Cardiac fibroblast (primary cell): ENCODE data around the gene RIMKLA.

Experiments
- DNase-seq, 2 donors: peaks; one replicate each; pipeline versions ENCODE4 v3.0.0 to v3.0.0-alpha.2; 2010; ENCODE audit warnings: low read depth in 2 of 2
- H3K4me3 ChIP-seq, 2 donors: replicated peaks in 1 of 2; 1 replicate in 1 of 2; 2 replicates in 1 of 2; pipeline ENCODE4 v1.5.1; 2011; ENCODE audit warnings: low read depth in 2 of 2, low read length in 2 of 2, mild to moderate bottlenecking in 2 of 2, moderate library complexity in 1 of 2
- CTCF ChIP-seq: IDR thresholded peaks from one replicate; pipeline ENCODE4 v1.5.1; 2011; ENCODE audit warnings: low read depth, mild to moderate bottlenecking, low read length, inconsistent platforms

RIMKLA gene

GRCh38 chr1:42433369-42433768, 52.8 kb downstream of the RIMKLA start:
- peak in 1 of 2 donors; percentile 8 for DNase-seq
- no peak overlapping the region for H3K4me3 ChIP-seq
- TF ChIP-seq CTCF: no peak

- TF ChIP-seq CTCF: no peak
- DNase-seq: no peak
- no peak overlapping the region for H3K4me3 ChIP-seq
Observed at GRCh38 chr1:42434340-42434739, 53.7 kb downstream of the RIMKLA start.

DNA sequence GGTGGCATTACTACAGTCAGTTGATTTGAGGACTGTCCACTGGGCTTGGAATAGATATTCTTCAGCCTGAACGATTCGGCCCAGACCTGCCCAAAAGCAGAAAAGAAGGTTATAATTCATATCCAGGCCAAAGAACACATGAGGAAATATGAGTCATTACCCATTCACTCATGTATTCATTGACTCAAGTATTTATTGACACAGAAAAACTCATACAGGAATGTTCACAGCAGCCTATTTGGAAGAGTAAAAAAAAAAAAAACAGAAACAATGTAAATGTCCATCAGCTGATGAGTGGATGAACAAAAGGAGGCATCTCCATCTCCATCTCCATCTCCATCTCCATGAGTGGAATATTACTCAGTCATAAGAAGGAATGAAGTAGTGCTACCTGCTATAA, 59.3 kb downstream of the RIMKLA start:
- no peak for TF ChIP-seq CTCF
- H3K4me3 ChIP-seq: no peak overlapping the region
- peak; percentile 41 to 86 for DNase-seq

GRCh38 chr1:42442662-42443061, 62.1 kb downstream of the RIMKLA start:
- TF ChIP-seq CTCF: no peak
- no peak for DNase-seq
- no peak overlapping the region for H3K4me3 ChIP-seq

- no peak for TF ChIP-seq CTCF
- H3K4me3 ChIP-seq: no peak overlapping the region
Observed at GRCh38 chr1:42449256-42449655, 68.7 kb downstream of the RIMKLA start.

DNA sequence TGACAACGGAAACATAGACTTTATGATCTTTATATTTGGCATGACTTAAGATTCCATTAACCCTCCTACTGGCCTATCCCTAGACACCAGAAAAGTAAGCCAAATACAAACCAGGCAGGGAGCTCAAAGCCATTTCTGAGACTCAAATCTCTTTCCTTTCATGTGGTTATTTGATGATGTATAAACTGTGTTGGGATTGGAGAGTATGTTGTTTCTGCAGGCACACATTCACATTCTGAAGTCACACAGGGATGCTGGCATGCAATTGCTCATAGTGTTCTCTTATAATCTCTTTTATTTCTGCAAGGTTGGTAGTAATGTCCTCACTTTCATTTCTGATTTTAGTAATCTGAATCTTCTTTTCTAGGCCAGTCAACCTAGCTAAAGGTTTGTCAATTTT, 69.5 kb downstream of the RIMKLA start:
- no peak for DNase-seq
- H3K4me3 ChIP-seq: no peak overlapping the region
- no peak for TF ChIP-seq CTCF

More at GRCh38 chr1:42449256-42449655, 68.7 kb downstream of the RIMKLA start:
- no peak for DNase-seq

DNA sequence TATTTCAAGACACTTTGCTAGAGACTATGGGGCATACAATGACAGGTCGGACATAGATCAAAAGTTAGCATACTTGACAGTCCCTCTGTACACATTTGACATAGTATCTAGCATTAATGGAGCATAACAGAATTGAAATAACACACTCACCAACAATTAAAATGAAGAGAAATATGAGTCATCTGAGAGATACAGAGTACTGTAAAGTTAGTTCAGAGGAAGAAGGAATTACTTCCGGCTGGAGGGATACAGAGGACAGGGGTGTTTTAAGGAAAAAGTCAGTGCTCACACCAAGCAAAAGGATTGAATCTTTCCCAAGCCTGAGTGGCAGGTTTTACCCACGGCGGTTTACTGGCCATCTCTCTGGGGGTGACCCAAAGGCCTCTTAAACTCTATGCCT, 72.8 kb downstream of the RIMKLA start:
- H3K4me3 ChIP-seq: no peak overlapping the region
- DNase-seq: no peak
- TF ChIP-seq CTCF: no peak
